ENCODE measurements around the gene MIER2.
"Not testable (repeated sequence)": the region's sequence is repeated elsewhere in the genome, so short reads cannot be mapped to it uniquely, and the experiment has no call there.

Gene MIER2

GRCh38 chr19:344625-345319 is at the start of gene MIER2:
Gene MIER2, minus strand, starts transcription at chr19:344796. Its CDS starts 14 bp downstream, at chr19:344782.
- DNase-seq (ENCODE audit: low read depth), result peak; percentile 85

- DNase-seq (ENCODE audit: low read depth), result not testable (repeated sequence)
These were observed 49.0 kb upstream of the MIER2 start for GRCh38 chr19:393560-393959.

- DNase-seq (ENCODE audit: low read depth), result no peak
These were observed 47.9 kb upstream of the MIER2 start for GRCh38 chr19:392375-392970.

- DNase-seq (ENCODE audit: low read depth), result no peak
These were observed 47.3 kb upstream of the MIER2 start for GRCh38 chr19:391726-392374.

- no peak for DNase-seq (ENCODE audit: low read depth)
These were observed 46.6 kb upstream of the MIER2 start for GRCh38 chr19:391207-391557.

GRCh38 chr19:390386-391206 is 46.0 kb upstream of the MIER2 start:
- DNase-seq (ENCODE audit: low read depth), result no peak

GRCh38 chr19:389935-390289 is 45.3 kb upstream of the MIER2 start:
- DNase-seq (ENCODE audit: low read depth), result no peak

- DNase-seq (ENCODE audit: low read depth), result no peak
These were observed 44.8 kb upstream of the MIER2 start for GRCh38 chr19:389255-389934.

- no peak for DNase-seq (ENCODE audit: low read depth)
These were observed 44.1 kb upstream of the MIER2 start for GRCh38 chr19:388691-389090.

GRCh38 chr19:387777-388176 is 43.2 kb upstream of the MIER2 start:
- DNase-seq (ENCODE audit: low read depth), result no peak

- DNase-seq (ENCODE audit: low read depth), result not testable (repeated sequence)
These were observed 42.2 kb upstream of the MIER2 start for GRCh38 chr19:386632-387301.

- not testable (repeated sequence) for DNase-seq (ENCODE audit: low read depth)
These were observed 41.6 kb upstream of the MIER2 start for GRCh38 chr19:386189-386588.

- no peak for DNase-seq (ENCODE audit: low read depth)
These were observed 40.2 kb upstream of the MIER2 start for GRCh38 chr19:384799-385169.

GRCh38 chr19:383922-384798 is 39.6 kb upstream of the MIER2 start:
- no peak for DNase-seq (ENCODE audit: low read depth)

- no peak for DNase-seq (ENCODE audit: low read depth)
These were observed 38.4 kb upstream of the MIER2 start for GRCh38 chr19:383040-383439.

- DNase-seq (ENCODE audit: low read depth), result peak; percentile 16
These were observed 38.0 kb upstream of the MIER2 start for GRCh38 chr19:382578-382977.

GRCh38 chr19:381901-382300 is 37.3 kb upstream of the MIER2 start:
- peak; percentile 5 for DNase-seq (ENCODE audit: low read depth)

- not testable (repeated sequence) for DNase-seq (ENCODE audit: low read depth)
These were observed 36.1 kb upstream of the MIER2 start for GRCh38 chr19:380618-381219.

- no peak for DNase-seq (ENCODE audit: low read depth)
These were observed 35.2 kb upstream of the MIER2 start for GRCh38 chr19:379796-380195.

- DNase-seq (ENCODE audit: low read depth), result no peak
These were observed 34.1 kb upstream of the MIER2 start for GRCh38 chr19:378706-379105.

All from activated T-helper 9 cell treated with anti-CD3 and anti-CD28 coated beads, Interleukin-2, amount 50 U/mL, for 16 hours (primary cell).